ENCODE results near the gene WIPI1. TPM values are rescaled to one million over a fixed set of nuclear protein-coding genes. Genes with fewer than 3 reads are reported as not detected.

WIPI1 gene
- total RNA-seq, 1 experiment from 2014 or later, result 19.8 TPM

GRCh38 chr17:68433911-68434508 lies 23.3 kb downstream of the WIPI1 start:
- H3K4me3 ChIP-seq (ENCODE audit: low read depth in 2 of 2, low read length in 2 of 2), result no peak overlapping the region
- no peak overlapping the region for H3K27ac ChIP-seq (ENCODE audit: low read length)
- in situ Hi-C loops (cut with HindIII; ENCODE audit: low pct_unique_long_range_greater_than_20kb, low sequenced_read_pairs) (no loop called here), intact Hi-C loops (cut with micrococcal nuclease; ENCODE audit: unreplicated experiment) (no loop called here)
- no peaks in the 10 kb centered on the region for H3K4me1 ChIP-seq (ENCODE audit: control insufficient read depth, insufficient read depth, low read length)
- ATAC-seq, result no peak
- CTCF ChIA-PET, result no interaction called here
- no peaks in the 10 kb centered on the region for H3K27me3 ChIP-seq (ENCODE audit: control insufficient read depth, insufficient read depth, low read length)
- BruUV-seq (replicated peaks), result no TSS peak
- POLR2A ChIA-PET, result no interaction called here
- TF ChIP-seq TCF7L2 (IDR thresholded peaks at IDR 0.05; ENCODE audit: low read depth, low read length) (no peak), POLR2AphosphoS5 (IDR thresholded peaks at IDR 0.05; ENCODE audit: low read depth, low read length) (no peak), REST (IDR thresholded peaks at IDR 0.05; ENCODE audit: insufficient read depth in 1 of 2, low read depth in 2 of 2, low read length in 1 of 2) (no peak), SIN3A (IDR thresholded peaks at IDR 0.05; ENCODE audit: borderline replicate concordance, insufficient read depth, low read depth, low read length) (no peak)
- TF ChIP-seq, protein P1, sequence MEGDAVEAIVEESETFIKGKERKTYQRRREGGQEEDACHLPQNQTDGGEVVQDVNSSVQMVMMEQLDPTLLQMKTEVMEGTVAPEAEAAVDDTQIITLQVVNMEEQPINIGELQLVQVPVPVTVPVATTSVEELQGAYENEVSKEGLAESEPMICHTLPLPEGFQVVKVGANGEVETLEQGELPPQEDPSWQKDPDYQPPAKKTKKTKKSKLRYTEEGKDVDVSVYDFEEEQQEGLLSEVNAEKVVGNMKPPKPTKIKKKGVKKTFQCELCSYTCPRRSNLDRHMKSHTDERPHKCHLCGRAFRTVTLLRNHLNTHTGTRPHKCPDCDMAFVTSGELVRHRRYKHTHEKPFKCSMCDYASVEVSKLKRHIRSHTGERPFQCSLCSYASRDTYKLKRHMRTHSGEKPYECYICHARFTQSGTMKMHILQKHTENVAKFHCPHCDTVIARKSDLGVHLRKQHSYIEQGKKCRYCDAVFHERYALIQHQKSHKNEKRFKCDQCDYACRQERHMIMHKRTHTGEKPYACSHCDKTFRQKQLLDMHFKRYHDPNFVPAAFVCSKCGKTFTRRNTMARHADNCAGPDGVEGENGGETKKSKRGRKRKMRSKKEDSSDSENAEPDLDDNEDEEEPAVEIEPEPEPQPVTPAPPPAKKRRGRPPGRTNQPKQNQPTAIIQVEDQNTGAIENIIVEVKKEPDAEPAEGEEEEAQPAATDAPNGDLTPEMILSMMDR (IDR thresholded peaks at IDR 0.05), result no peak
- no peaks in the 10 kb centered on the region for H3K9me3 ChIP-seq (ENCODE audit: control insufficient read depth, insufficient read depth, low read depth, low read length)
- DNase-seq (ENCODE audit: low read depth, low spot score), result no peak
- H3K36me3 ChIP-seq (ENCODE audit: control insufficient read depth, insufficient read depth, low read length), result no peaks in the 10 kb centered on the region

GRCh38 chr17:68433211-68433610 lies 24.1 kb downstream of the WIPI1 start:
- in situ Hi-C loops (cut with HindIII; ENCODE audit: low pct_unique_long_range_greater_than_20kb, low sequenced_read_pairs) (no loop called here), intact Hi-C loops (cut with micrococcal nuclease; ENCODE audit: unreplicated experiment) (no loop called here)
- ATAC-seq, result no peak
- Histone ChIP-seq H3K4me1 (ENCODE audit: control insufficient read depth, insufficient read depth, low read length) (no peaks in the 10 kb centered on the region), H3K27me3 (ENCODE audit: control insufficient read depth, insufficient read depth, low read length) (no peaks in the 10 kb centered on the region), H3K36me3 (ENCODE audit: control insufficient read depth, insufficient read depth, low read length) (no peaks in the 10 kb centered on the region), H3K27ac (ENCODE audit: low read length) (no peak overlapping the region), H3K4me3 (ENCODE audit: low read depth in 2 of 2, low read length in 2 of 2) (no peak overlapping the region), H3K9me3 (ENCODE audit: control insufficient read depth, insufficient read depth, low read depth, low read length) (no peaks in the 10 kb centered on the region)
- DNase-seq (ENCODE audit: low read depth, low spot score), result no peak
- CTCF ChIA-PET, result no interaction called here
- no TSS peak for BruUV-seq (replicated peaks)
- no peak for TF ChIP-seq SIN3A (IDR thresholded peaks at IDR 0.05; ENCODE audit: borderline replicate concordance, insufficient read depth, low read depth, low read length)
- TF ChIP-seq, protein P1 (IDR thresholded peaks at IDR 0.05), result no peak
- TF ChIP-seq TCF7L2 (IDR thresholded peaks at IDR 0.05; ENCODE audit: low read depth, low read length), result no peak
- POLR2A ChIA-PET, result no interaction called here

Data from Panc1 (cell line).